HUDEP-2 (cell line): ENCODE data around the gene SLC7A1.
A peak's percentile ranks its signal among the peaks of the same experiment; 100 is the strongest.
"Not testable (repeated sequence)": the region's sequence is repeated elsewhere in the genome, so short reads cannot be mapped to it uniquely, and the experiment has no call there.

Experiments
- DNase-seq, 76 experiments: peaks; one replicate each; lab custom pipeline; 2025; ENCODE audit not compliant: unreplicated experiment in 76 of 76; lab: John Stamatoyannopoulos, UW

SLC7A1 gene

DNA sequence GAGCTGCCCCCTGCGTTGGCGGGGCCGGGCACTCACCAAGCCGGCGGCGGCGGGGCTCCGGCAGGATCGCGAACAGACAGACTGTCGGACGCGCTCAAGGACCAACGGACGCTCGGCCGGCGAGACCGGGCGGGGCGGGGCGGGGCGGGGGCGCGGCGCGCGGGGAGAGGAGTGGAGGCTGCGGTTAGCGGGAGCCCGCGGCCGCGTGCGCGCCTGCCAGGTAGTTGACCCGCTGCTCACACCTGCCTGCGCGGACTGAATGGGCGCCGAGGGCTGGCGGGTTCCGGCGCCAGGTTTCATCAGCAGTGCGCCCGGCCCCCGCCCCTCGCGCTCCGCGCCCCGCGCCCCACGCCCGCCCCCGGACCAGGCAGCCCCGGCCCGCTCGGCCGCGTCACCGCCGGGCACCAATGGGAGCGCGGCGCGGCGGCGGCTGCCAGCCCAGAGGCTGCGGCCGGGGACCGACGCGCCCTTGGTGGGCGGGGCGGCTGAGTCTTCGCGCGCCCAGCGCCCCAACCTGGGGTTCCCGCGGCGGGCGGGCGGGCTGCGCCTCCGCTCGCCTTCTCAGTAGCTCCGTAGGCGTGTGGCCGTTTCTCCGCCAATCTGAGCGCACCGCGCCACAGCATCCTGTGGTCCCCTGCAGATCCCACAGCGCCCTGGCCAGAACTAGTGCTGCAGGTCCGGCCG, at the start of gene SLC7A1:
Gene SLC7A1 (minus strand): TSS at position 309 of the 684 bp plus-strand sequence. CDS start 59,500 bp downstream, outside the sequence.
- DNase-seq = peak in 72 of 76 experiments; percentile 27 to 86 (median 72)

DNA sequence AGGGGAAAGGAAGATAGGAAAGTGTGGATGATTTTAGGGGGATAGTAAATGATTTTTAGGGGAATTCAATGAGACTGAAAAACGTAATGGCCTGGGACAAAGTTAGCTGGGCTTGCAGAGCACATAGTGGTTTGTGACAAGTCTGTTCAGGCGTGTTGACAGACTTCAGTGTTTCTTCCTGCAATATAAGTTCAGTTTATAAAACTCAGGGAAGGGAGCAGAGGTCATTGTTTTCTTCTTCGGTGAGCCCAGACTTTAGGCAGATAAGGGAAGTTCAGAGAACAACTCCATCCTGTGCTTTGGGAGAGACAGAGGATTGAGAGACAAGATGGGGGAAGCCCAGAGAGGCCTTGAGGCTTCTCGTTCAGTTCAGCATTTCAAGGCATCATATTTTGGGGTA, 45.2 kb upstream of the SLC7A1 start:
- no peak for DNase-seq

DNA sequence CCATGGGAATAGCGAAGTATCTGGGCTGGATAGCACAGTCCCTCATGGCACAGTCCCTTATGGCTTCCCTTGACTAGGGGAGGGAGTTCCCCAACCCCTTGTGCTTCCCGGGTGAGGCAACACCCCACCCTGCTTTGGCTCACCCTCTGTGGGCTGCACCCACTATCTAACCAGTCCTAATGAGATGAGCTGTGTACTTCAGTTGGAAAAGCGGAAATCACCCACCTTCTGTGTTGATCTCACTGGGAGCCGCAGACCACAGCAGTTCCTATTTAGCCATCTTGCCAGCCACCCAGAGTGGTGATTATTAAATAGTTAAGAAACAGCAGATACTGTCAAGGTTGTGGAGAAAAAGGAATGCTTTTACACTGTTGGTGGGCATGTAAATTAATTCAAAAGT, 41.3 kb upstream of the SLC7A1 start:
- not testable (repeated sequence) for DNase-seq

DNA sequence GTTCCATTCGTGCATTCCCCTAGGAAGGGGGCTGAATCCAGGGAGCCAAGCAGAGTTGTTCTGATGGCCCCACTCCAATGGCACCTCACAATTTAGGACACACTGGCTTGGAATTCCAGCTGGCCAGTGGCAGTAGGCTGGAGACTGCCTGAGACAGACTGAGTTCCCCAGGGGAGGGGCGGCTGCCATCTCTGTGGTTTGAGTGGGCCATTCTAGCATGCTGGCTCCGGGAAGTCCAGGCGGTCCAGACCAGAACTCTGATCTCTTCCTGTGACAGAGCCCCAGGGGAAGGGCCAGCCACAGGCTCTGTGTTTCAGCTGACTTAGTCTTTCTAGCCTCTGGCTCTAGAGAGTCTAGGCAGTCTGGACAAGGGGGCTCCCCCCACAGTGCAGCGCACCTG, 29.5 kb upstream of the SLC7A1 start:
- no peak for DNase-seq

DNA sequence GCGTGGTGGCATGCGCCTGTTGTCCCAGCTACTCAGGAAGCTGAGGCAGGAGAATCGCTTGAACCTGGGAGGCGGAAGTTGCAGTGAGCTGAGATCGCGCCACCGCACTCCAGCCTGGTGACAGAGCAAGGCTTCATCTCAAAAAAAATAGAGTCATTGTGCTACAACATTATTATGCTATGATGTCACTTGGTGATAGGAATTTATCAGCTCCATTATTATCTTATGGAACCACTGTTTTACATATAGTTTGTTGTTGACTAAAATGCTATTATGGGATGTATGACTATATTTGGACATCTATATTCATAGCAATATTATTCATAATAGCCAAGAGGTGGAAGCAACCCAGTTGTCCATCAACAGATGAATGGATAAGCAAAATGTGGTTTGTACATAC, 26.4 kb upstream of the SLC7A1 start:
- DNase-seq = no peak

DNA sequence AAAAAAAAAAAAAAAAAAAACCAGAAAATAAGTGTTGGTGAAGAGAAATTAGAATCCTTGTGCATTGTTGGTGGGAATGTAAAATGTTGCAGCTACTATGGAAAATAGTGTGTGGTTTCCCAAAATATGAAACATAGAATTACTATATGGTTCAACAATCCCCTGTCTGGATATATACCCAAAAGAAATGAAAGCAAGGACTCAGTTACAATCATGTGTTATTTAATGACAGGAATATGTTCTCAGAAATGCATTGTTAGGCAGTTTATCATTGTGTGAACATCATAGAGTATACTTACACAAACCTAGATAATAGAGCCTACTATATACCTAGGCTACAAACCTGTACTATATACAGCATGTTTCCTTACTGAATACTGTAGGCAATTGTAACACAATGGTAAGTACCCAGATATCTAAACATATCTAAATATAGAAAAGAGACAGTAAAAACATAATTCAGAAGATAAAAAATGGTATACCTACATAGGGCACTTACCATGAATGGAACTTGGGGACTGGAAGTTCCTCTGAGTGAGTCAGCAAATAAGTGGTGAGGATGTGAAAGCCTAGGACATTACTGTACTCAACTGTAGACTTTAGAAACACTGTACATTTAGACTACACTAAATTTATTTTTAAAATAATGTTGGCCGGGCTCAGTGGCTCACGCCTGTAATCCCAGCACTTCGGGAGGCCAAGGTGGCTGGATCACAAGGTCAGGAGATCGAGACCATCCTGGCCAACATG, 25.7 kb upstream of the SLC7A1 start:
- no peak for DNase-seq

DNA sequence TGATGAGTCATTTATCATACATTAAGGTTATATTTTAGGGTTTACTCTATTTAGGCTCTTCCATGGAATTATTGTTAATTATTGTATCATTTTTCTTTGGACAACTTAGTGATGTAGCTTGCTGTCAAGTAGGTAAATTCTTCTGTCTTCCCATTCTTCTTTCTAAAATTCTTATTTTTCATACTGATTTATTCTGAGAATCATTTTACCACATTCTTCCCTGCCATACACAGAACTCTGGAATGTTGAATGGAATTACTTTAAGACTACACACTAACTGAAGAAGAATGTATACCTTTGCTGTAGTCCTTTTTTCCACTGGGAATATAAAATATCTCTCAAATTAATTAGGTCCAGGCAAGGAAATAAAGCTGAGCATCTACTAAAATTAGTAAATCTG, 24.5 kb upstream of the SLC7A1 start:
- DNase-seq = no peak

DNA sequence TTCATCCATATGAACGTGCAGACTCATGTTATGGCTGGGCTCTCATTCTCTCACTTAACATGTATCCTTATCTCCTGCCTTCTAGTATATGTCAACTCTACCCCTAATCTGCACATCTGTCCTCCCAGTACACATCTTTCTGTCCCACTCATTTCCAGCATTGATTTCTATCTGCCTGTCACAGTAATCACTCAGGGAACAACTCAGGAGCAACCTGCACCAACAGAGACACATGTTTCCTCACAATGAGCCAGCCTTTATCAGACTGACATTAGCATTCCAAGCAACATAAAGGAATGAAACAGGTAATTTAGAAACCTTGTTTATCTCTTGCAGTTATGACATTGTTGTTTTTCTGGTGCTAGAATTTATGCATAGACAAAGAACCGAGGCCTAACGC, 17.6 kb upstream of the SLC7A1 start:
- no peak for DNase-seq

DNA sequence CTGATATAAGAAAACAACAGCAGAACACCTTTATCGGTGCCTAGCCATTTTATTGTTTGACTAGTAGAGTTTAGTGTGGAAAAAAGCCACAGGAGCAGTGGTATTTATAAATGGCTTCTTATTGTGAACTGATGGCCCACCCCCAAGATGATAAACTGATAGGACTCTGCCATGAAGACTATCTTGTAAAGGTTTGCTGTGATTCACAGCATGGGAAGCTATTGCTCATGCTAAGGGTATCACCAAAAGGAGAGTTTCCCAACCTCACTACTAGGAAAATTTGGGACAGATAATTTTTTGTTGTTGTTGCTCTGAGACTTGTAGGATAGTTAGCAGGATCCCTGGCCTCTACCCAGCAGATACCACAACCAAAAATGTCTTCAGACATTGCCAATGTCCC, 12.0 kb upstream of the SLC7A1 start:
- no peak for DNase-seq

DNA sequence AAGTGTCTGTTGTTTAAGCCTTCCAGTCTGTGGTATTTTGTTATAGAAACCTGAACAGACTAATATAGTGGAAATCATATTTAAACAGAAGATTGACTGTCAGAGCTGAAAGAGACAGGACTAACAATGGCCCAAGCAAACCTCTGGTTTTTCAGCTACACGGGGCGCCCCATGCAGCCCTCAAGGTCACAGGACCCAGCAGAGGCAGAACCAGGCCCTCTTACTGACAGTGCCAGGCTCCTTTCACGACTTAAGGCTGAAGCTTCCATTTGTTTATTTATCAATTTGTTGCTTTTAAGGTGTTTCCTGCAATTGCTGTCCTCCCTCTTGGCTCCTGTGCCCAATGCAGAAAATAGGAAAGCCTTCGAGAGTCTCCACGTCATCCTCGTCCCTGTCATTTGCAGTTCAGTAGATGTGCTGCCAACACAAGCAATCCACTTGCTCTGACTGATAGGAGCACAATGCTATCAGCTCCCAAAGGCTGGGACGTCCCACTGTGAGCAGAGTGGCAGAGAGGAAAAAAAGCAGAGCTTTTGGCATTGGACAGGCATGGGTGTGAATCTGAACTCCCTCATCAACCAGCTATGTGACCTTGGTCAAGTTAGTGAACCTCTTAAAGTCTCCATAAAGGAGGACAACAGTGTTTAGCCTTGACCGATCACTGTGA, 10.5 kb upstream of the SLC7A1 start:
- peak in 7 of 76 experiments; percentile 12 to 61 (median 35) for DNase-seq

DNA sequence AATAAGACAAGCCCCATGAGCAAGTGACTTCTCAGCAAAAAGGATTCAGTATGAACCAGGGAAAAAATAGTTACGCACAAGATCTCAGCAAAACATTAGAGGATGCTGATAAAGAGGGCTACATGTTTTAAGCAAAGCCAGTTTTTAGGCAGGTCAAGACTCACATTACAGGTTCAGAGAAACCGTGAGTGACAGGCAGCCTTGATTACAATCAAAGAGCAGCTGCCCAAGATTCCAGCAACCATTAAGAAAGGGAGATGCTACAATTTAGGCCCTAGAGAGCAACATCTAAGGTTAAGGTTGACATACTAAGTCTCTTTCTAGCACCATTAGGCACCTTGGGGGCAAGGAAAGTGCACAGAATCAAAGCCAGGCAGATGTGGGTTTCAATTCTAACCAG, 2.8 kb upstream of the SLC7A1 start:
- no peak for DNase-seq

DNA sequence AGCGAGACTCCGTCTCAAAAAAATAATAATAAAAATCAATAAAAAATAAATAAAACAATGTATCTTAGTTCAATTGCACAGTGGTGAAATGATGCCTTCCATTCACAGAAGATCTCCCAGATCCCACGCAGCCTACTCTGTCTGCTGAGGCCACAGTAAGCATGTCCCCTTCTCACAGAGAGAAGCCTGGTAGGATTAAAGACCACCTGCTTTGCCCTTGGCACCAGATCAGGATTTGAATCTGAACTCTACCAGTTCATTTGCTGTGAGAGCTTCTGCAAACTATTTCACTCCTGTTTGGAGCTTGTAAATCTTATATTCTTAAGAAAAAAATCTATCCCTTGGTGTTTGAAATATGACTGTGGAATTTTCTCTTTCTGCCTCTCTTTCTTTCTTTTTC, 2.2 kb upstream of the SLC7A1 start:
- DNase-seq = no peak

DNA sequence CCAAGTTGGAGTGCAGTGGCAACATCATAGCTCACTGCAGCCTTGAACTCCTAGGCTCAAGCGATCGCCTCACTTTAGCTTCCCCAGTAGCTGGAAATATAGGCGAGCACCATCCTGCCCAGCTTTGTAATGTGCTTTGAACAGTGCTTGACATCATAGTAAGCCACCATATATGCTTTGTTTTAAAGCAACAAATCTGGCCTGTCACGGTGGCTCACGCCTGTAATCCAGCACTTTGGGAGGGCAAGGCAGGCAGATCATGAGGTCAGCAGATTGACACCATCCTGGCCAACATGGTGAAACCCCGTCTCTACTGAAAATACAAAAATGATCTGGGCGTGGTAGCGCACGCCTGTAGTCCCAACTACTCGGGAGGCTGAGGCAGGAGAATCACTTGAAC, 1.8 kb upstream of the SLC7A1 start:
- DNase-seq = no peak

DNA sequence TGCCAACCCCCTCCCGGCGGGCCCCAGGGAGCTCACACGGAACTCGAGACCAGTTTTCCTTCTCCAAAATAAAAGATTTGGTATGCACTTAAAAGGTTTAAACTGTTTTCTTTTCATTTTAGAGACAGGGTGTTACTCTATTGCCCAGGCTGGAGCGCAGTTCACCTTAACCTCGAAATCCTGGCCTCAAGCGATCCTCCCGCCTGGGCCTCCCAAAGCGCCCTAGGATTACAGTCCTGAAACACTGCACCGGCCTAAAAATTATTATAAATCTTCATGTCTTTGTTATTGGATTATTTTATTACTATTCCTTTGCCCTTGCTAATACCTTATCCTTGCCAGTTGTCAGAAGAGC, 553 bp upstream of the SLC7A1 start:
- no peak for DNase-seq

DNA sequence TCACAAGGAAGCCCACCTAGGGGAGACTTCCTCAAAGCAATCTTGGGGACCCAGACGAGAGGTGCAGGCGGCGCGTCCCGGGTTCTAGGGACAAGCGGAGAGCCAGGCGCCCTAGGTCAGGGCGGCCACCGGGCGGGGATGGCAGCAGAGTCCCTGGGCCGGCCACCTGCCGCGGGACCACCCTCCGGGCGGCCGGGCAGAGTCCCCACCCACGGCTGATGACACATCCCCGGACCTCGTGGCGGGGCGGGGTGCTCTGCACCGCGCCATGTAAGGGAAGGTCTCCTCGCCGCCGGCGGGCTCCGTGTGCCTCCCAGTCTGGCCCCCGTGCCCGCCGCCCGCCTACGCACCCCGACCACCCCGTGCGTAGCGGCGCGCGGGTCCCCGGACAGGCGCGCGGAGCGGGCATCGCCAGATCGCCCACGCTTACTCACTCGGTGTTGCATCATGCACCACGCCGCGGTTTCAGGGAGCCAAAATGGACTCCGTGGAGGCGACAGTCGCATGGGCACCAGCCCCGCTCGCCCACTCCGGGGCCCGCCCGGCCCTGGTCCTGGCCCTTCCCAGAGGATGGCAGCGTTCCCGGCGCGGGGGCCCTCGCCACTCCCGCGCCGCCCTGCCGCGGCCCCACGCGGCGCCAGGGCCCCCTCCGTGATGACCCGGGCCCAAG, 643 bp downstream of the SLC7A1 start:
- DNase-seq = peak in 48 of 76 experiments; percentile 8 to 73 (median 43)

DNA sequence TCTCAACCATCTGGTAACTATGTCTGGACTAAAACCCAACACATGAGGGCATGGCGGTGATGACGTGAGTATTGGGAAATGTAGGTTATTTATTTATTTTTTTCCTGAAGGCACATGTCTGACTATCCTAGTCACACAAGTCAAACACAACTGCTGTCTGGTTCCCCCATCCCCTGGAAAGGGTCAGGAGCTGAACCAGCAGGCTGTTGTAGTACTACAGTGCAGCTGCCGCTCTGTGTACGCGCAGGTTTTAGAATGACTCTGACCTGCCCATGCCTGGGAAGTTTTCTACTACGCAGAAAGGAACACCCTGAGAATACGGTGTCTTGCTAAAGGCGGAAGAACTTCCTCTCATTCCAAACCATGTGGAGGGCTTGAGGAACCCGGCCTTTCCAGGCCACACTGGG, 1.2 kb downstream of the SLC7A1 start:
- DNase-seq = peak in 28 of 76 experiments; percentile 6 to 62 (median 28)

DNA sequence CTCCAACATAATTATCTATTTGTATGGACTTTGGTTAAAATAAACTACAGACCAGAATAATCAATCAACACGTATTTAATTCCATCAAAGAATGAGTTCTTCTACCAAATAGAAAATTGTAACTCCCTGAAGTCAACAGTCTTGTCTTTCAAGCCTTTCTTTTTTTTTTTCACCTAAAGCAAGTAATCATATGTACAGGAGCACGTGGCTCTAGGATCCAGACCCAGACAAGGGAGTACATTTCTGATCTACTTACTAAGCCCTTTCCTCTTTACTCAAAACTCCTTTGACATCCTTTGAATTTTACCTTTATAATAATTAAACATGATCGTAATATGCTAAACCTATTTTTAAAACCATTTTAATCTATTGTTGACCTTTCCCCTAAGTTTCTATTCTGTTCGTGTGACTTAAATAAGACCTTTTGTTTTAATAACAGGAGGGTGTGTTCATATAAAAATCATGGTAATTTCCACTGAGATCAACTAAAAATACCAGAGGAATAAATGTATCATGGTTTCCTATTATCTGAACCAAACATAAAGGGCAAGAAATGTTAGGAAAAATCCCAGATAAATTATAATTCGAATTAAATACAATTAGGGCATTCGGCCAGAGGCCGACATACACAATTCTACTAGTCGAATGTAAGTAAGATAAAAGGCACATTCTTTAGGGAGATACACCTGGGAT, 1.7 kb downstream of the SLC7A1 start:
- DNase-seq = peak in 3 of 76 experiments; percentile 3 to 29 (median 16)

DNA sequence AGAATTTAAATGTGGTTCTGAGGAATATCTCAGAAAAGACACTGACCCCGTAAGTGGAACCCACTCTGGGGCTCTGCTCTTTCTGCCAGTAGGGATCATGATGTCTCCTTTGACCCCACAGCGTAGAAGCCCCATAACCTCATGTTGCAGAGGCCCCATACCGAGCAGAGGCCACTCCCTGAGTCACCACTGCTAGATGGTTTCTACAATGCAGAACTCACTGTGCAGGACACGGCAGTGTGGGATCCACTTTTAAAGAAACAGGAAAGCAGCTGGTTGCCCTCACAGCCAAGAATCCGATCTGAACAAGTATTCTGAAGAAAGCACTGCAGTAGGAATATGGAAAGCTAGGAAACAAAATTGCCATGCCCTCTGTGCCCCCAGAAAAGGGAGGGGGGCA, 4.2 kb downstream of the SLC7A1 start:
- DNase-seq = no peak

DNA sequence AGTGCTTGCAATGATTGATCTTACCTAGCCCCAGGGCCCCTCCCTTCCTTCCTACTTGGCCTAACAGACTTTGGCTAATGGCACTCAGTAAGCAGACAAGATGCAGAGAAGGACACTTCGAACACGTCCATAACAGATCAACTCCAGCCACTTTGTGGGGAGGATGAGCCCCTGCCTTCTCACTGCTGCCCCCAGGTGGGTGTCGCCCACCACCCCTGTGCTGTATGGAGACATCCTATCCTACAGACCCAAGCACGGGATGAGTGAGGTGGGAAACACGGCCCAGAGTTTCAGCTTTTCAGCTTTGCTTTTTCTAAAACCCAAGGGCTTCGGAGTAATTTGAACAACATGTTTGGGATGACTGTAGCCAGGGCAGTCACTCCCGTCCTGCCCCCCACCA, 5.5 kb downstream of the SLC7A1 start:
- no peak for DNase-seq

DNA sequence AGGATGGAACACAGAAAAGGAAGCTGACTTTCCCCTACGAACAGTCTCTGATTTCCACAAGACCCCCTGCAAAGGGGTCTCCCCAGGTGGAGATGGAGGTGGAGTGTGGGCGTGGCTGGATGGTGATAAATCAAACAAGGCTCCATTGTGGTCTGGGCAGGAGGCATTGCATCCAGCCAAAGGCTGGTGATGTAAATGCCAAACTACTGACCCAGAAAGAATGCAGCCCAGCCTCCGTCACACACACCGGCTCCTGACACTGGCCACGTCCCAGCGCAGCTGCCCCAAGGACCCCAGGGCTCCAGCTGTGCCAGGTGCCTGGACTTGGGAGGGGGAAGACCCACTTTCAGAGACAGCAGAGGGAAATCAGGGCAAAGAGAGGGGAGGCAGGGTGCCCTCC, 6.3 kb downstream of the SLC7A1 start:
- no peak for DNase-seq

DNA sequence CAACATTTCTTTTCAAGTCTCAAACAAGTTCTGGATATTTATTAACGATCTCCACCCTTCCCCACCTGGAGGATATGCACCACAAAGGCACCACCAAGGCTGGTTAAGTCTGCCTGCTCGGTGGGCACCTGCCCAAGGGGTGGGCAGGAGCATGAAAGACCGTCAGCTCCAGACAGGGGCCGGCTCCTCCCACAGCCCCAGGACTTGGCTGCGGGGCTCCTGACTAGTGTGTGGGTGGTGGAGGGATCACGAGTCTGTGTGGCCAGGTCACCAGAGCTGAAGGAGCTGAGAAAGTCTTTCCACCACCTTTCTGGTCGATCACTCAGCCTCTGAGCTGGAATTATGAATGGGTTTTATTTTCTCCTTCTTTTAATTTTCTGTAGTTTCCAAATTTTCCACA, 7.8 kb downstream of the SLC7A1 start:
- DNase-seq = peak in 35 of 76 experiments; percentile 5 to 65 (median 23)
